CD4-positive, alpha-beta T cell (primary cell): Measurements from ENCODE around the gene BARX1. TPM values are rescaled to one million over a fixed set of nuclear protein-coding genes. Genes with fewer than 3 reads are reported as not detected.

Source experiments
- ATAC-seq: fragments of 200-7000 bp; cut with Tn5 transposase; one replicate; pipeline ENCODE4 v1.10.0; 2022; ENCODE audit warnings: mild to moderate bottlenecking; ENCODE audit not compliant: poor library complexity
- CTCF ChIA-PET: fragments of 350-600 bp; sonication (Branson Sonifier 250); formaldehyde crosslinking; loops from one replicate; lab custom pipeline; 2021; ENCODE audit warnings: antibody characterized with exemption, inconsistent platforms; lab: Charles Lee
- POLR2A ChIA-PET: fragments of 350-600 bp; sonication (Branson Sonifier 250); formaldehyde crosslinking; loops from one replicate; lab custom pipeline; 2021; ENCODE audit warnings: antibody characterized with exemption, inconsistent platforms; lab: Charles Lee
- DNase-seq, 14 experiments: peaks; one replicate each; pipeline ENCODE4 v3.0.0-alpha.2; 2013 to 2020; ENCODE audit warnings: mixed read lengths in 2 of 14
- H3K27ac ChIP-seq, 2 donors: one replicate each; pipeline versions ENCODE4 v1.5.1 to v1.7.0; 2013; ENCODE audit warnings: low read length in 2 of 2, low read depth in 1 of 2, mild to moderate bottlenecking in 1 of 2
- H3K27me3 ChIP-seq, 2 experiments: 1 replicate in 1 of 2; 2 replicates in 1 of 2; pipeline versions ENCODE4 v1.6.1 to v1.7.0; 2013; ENCODE audit warnings: low read length in 2 of 2, control low read depth in 1 of 2, mild to moderate bottlenecking in 1 of 2, moderate library complexity in 1 of 2; ENCODE audit not compliant: insufficient read depth in 2 of 2, control insufficient read depth in 1 of 2
- H3K36me3 ChIP-seq: one replicate; pipeline ENCODE4 v1.6.1; 2013; ENCODE audit warnings: low read length, control low read depth; ENCODE audit not compliant: insufficient read depth
- H3K4me1 ChIP-seq: one replicate; pipeline ENCODE4 v1.6.1; 2013; ENCODE audit warnings: low read length, control low read depth; ENCODE audit not compliant: insufficient read depth
- H3K4me3 ChIP-seq: one replicate; pipeline ENCODE4 v1.5.1; 2013; ENCODE audit warnings: mild to moderate bottlenecking, low read length, moderate library complexity
- H3K9me3 ChIP-seq, 2 experiments: 1 replicate in 1 of 2; 2 replicates in 1 of 2; pipeline versions ENCODE4 v1.6.1 to v1.7.0; 2013; ENCODE audit warnings: low read length in 2 of 2, mild to moderate bottlenecking in 2 of 2, control low read depth in 1 of 2, moderate library complexity in 1 of 2; ENCODE audit not compliant: control insufficient read depth in 1 of 2, insufficient read depth in 1 of 2
- H3K27ac Mint-ChIP-seq: one replicate; pipeline ENCODE4 v1.8.0; 2020; ENCODE audit warnings: mixed read lengths
- H3K27me3 Mint-ChIP-seq: one replicate; pipeline ENCODE4 v1.8.0; 2021; ENCODE audit warnings: mixed read lengths
- H3K36me3 Mint-ChIP-seq: one replicate; pipeline ENCODE4 v1.8.0; 2021; ENCODE audit warnings: low read depth, mixed read lengths
- H3K4me1 Mint-ChIP-seq: one replicate; pipeline ENCODE4 v1.8.0; 2021; ENCODE audit warnings: low read depth, mixed read lengths
- H3K4me3 Mint-ChIP-seq: one replicate; pipeline ENCODE4 v1.8.0; 2020; ENCODE audit warnings: mild to moderate bottlenecking, mixed read lengths
- H3K9me3 Mint-ChIP-seq: one replicate; pipeline ENCODE4 v1.8.0; 2020; ENCODE audit warnings: mixed read lengths
- CTCF ChIP-seq: fragments of 200-600 bp; IDR thresholded peaks from one replicate; pipeline ENCODE4 v1.8.0; 2022; ENCODE audit warnings: antibody characterized with exemption, mild to moderate bottlenecking
- intact Hi-C, 2 experiments: fragments of 100-400 bp; cut with DNase I in 1 of 2; cut with micrococcal nuclease in 1 of 2; formaldehyde crosslinking; loops; one replicate each; pipeline versions ENCODE4 v1.15.1 to v1.9.0; 2023 to 2025; cut with DNase I, micrococcal nuclease
- polyA plus RNA-seq, 2 donors: library from polyadenylated mRNA; unstranded; fragments of 120-200 nt; gene quantifications; one replicate each; pipeline ENCODE4 v1.2.1, GENCODE V29; 2013
- total RNA-seq, 174 experiments: library from RNA in 2 of 174; stranded (reverse) in 2 of 174; gene quantifications; one replicate each; pipeline ENCODE4 v1.2.3 and lab custom pipeline; 2021 to 2026

Gene BARX1
- total RNA-seq (under 1 TPM; 0.17 to 0.33 TPM), total RNA-seq (lab: John Stamatoyannopoulos, UW) (0 to 1.7 (median 0.05) reads per million in 172 experiments)
- polyA plus RNA-seq (2013, experiment 1 of 2): not detected
- not detected for polyA plus RNA-seq (2013, experiment 2 of 2)

- no peak within 1 kb of the TSS for H3K27ac ChIP-seq
- intact Hi-C loops: no loop called here
- peak; percentile 73 for ATAC-seq
- Mint-ChIP-seq H3K9me3 (no peaks in the 10 kb centered on the region), H3K36me3 (no peaks in the 10 kb centered on the region), H3K4me1 (peaks cover 54% of the 10 kb centered on the region), H3K27me3 (peaks cover 81% of the 10 kb centered on the region), H3K27ac (no peak within 1 kb of the TSS), H3K4me3 (peak within 1 kb of the TSS; percentile 63)
- TF ChIP-seq CTCF: no peak
- CTCF ChIA-PET: no interaction called here
- DNase-seq: peak in 5 of 14 experiments; percentile 25 to 68 (median 42)
- POLR2A ChIA-PET: no interaction called here
- peaks cover 84 to 89% of the 10 kb centered on the region in 2 experiments for H3K27me3 ChIP-seq
- no peaks in the 10 kb centered on the region for H3K36me3 ChIP-seq
- peaks cover 0 to 65% of the 10 kb centered on the region in 2 experiments for H3K9me3 ChIP-seq
- peak within 1 kb of the TSS; percentile 28 for H3K4me3 ChIP-seq
- peaks cover 72% of the 10 kb centered on the region for H3K4me1 ChIP-seq
Measured at GRCh38 chr9:93955111-93955980, at the start of gene BARX1. Gene BARX1, minus strand, starts transcription at chr9:93955355. Its CDS starts 209 bp downstream, at chr9:93955146.

DNA sequence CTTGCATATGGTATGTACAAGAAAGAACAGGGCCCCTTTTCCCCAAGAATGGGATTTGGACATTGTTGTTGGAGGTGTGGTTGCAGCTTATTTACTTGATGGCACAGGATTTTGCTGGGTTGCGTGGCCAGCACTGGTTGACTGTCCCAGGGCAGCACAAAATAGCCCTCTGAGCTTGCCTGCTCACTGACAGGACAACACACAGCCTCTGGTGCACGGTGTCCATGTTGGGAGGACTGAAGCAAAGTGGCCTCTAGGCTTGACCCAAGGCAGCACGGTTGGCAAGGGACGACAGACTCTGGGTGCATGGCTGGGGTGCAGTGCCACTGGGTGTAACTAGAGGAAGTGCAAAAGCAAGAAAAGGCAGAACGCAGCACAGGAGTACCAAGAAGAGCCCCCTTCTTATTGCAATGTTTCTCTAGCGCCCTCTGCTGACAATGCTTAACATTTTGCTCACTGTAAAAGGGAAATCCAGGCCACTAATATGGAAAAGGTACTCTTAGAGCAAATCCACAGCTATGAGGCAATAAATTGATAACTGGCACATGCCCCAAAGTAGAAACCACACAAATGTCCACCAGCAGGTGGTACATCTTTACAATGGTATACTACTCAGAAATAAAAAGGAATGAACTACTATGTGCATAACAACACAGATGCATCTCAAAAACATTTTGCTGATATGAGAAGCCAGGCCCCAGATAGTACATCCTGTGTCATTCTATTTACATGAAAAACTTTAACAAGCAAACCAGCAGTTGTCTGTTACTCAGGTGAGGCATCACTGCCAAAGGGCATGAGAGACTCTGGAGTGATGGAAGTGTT lies 47.4 kb upstream of the BARX1 start:
- DNase-seq (peak in 3 of 14 experiments; percentile 26 to 44 (median 40)), ATAC-seq (no peak)
- no peaks in the 10 kb centered on the region for H3K4me1 Mint-ChIP-seq
- intact Hi-C loops: no loop called here
- ChIA-PET POLR2A (no interaction called here), CTCF (no interaction called here)
- peaks cover 11% of the 10 kb centered on the region for H3K27me3 Mint-ChIP-seq
- TF ChIP-seq CTCF: peak; percentile 29
- H3K36me3 Mint-ChIP-seq: no peaks in the 10 kb centered on the region
- no peak overlapping the region for H3K27ac Mint-ChIP-seq
- Histone ChIP-seq H3K9me3 (no peaks in the 10 kb centered on the region), H3K4me3 (no peak overlapping the region), H3K4me1 (no peaks in the 10 kb centered on the region), H3K27ac (no peak overlapping the region), H3K27me3 (peaks cover 4 to 15% of the 10 kb centered on the region in 2 experiments), H3K36me3 (no peaks in the 10 kb centered on the region)
- no peaks in the 10 kb centered on the region for H3K9me3 Mint-ChIP-seq
- no peak overlapping the region for H3K4me3 Mint-ChIP-seq

GRCh38 chr9:93996863-93997262 lies 41.7 kb upstream of the BARX1 start:
- no peak for ATAC-seq
- H3K27ac Mint-ChIP-seq: no peak overlapping the region
- no peak for DNase-seq
- intact Hi-C loops: no loop called here
- no peaks in the 10 kb centered on the region for H3K27me3 ChIP-seq
- ChIA-PET POLR2A (no interaction called here), CTCF (no interaction called here)
- no peaks in the 10 kb centered on the region for H3K4me1 ChIP-seq
- H3K9me3 ChIP-seq: no peaks in the 10 kb centered on the region
- no peak overlapping the region for H3K4me3 Mint-ChIP-seq
- no peak overlapping the region for H3K27ac ChIP-seq
- H3K36me3 Mint-ChIP-seq: no peaks in the 10 kb centered on the region
- peaks cover 28% of the 10 kb centered on the region for H3K27me3 Mint-ChIP-seq
- no peak for TF ChIP-seq CTCF
- no peak overlapping the region for H3K4me3 ChIP-seq
- no peaks in the 10 kb centered on the region for H3K36me3 ChIP-seq
- no peaks in the 10 kb centered on the region for H3K9me3 Mint-ChIP-seq
- no peaks in the 10 kb centered on the region for H3K4me1 Mint-ChIP-seq
